Renal cortical epithelial cell (primary cell): ENCODE data around the gene MORN5. TPM values are rescaled to one million over a fixed set of nuclear protein-coding genes. Genes with fewer than 3 reads are reported as not detected.

ENCODE experiments used
- DNase-seq: peaks from one replicate; pipeline ENCODE4 v3.0.0-alpha.2; 2011; ENCODE audit warnings: low read depth
- total RNA-seq: library from RNA; depleted of rRNA; stranded (reverse); fragments of >200 nt; gene quantifications from 2 replicates; pipeline ENCODE4 v1.2.3, GENCODE V29; 2014

The MORN5 gene
- total RNA-seq, 1 donor from 2014 or later, result 0.85 TPM

- no peak for DNase-seq
These were observed 69.1 kb downstream of the MORN5 start, which contains the start of gene LHX6 for GRCh38 chr9:122228568-122229484. TSS of gene LHX6 (minus strand) at chr9:122228957. CDS start at chr9:122228740, 217 bp downstream.

DNA sequence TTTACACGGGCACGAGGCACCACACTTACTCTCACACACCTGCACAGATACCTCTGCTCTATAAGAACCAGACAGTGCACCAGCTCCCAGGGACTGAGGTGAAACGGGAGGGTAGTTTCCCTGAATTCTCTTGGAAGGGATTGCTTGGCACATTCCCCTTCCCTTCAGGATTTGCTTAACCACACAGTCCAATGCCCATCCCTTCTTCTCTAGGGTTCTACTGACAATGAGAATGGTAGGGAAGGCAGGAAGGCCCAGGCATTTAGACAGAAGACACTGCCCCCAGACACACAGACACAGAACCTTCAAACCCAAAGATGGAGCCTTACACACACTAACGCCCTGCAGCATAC lies 69.8 kb downstream of the MORN5 start:
- no peak for DNase-seq

DNA sequence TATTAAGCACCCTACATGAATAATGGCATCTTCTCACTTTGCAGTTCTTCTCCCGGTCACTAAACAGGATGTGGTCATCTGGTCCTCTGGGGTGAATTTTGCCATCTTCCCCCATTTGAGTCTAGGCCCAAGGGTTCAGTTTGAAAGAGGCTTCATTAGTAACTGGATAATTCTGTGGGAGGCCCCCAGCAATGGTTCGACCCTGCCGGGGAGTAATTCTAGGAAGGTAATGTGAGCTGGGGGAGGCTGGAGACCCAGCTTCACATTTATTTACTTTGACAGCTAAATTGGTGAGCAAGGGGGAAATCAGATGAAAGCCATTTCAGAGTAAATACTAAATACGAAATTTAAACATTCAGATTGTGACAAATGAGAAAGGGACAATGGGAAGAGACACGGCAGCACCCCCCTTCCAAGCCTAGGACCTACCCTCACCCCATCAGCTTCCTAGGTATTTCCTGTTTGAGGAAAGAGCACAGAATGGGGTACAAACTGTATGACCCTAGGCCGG lies 73.1 kb downstream of the MORN5 start:
- DNase-seq, result no peak

- DNase-seq, result no peak
These were observed 74.5 kb downstream of the MORN5 start for GRCh38 chr9:122234022-122234748.

DNA sequence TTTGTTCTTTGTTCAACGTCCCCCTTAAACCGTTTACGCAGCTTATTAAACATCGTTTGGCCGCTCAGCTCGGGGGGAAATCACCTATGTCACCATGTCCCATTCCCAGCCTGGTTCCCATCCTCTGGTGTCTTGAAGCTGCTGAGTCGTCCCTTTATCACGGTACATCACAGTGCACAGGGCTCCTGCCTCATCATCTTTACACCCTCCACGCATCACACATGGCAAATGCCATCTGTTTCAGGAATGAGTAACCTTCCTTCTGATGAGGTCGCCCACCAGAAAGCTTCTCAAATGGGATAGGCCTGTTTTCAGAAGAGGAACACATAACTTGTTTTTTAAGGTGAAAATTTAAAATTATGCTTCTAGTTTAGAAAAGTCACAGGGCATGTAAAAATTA lies 77.0 kb downstream of the MORN5 start:
- DNase-seq, result no peak

DNA sequence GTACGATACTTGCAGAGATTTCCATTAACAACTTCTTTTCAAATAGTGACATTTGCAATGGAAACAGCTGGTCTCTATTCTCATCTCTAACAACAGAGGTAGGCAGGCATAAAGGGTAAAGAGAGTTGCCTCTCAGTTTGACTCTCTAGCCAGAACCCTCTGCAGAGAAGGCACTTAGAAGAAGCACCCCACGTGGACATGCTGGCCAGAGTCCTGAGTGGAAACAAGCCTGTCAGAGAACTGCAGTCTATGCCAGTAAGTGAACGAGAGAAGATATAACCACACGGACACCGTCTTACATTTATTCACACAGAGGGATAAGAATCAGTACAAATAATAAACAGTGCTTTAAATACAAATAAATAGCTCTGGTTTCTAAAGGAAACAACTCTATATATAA lies 80.0 kb downstream of the MORN5 start:
- DNase-seq, result no peak

- no peak for DNase-seq
These were observed 84.6 kb downstream of the MORN5 start for GRCh38 chr9:122244349-122244748.

- DNase-seq, result no peak
These were observed 87.0 kb downstream of the MORN5 start for GRCh38 chr9:122246666-122247065.

DNA sequence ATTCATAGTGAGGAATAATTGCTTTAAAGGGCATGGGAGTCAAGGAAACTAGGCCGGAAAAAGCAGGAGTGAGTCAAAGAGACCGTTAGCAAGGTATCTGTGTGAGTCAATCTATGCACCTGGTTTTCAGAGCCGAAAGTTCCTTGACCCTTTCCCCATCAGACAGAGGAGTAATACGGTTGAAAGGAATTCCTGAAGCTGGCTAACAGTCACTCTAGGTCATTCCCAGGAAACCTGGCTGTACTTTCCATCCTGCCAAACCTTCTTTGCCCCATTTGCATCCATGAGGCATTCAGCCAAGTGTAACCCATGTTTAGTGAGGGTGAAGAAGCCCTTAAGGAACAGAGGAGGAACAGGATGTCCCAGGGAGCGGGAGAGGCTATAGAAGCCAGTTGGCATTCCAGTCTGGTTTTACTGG lies 88.7 kb downstream of the MORN5 start:
- DNase-seq, result peak; percentile 91

Other genes with a start within 250 kb of the MORN5 start
- gene TTLL11, start 66.6 kb upstream of the MORN5 start, total RNA-seq, result 2.3 and 6.7 TPM in 2 replicates
- gene NDUFA8, start 129 bp upstream of the MORN5 start, total RNA-seq, result 21.5 and 35.4 TPM in 2 replicates
- gene LHX6, start 69.0 kb downstream of the MORN5 start, total RNA-seq, result 0.10 and 0.17 TPM in 2 replicates
- gene RBM18, start 104.9 kb downstream of the MORN5 start, total RNA-seq, result 14.9 and 16.0 TPM in 2 replicates
- gene MRRF, start 105.0 kb downstream of the MORN5 start, total RNA-seq, result 41.2 and 45.4 TPM in 2 replicates
- gene PTGS1, start 211.1 kb downstream of the MORN5 start, total RNA-seq, result 1.9 and 2.4 TPM in 2 replicates